GM12873 (cell line): ENCODE results near the gene SERAC1.

ENCODE experiments used
- TF ChIP-seq, protein P1 (sequence below): IDR thresholded peaks from 2 replicates; pipeline ENCODE4 v1.5.1; 2012; ENCODE audit warnings: low read depth, mild to moderate bottlenecking, moderate library complexity, low read length, control low read depth; ENCODE audit not compliant: insufficient read depth; ENCODE audit errors: missing control alignments

The SERAC1 gene

DNA sequence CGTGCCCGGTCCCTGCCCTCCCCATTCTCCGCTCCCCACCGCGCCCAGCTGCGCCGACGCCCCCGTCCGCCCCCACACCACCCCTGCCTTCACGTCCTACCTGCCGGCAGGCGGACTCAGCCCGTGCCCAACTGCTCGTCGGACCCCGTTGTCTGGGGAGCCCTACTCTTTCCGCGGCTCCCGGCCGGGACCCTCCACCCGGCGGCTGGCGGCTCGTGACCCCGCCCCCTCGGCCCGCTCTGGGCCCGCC is at the start of gene SERAC1:
SERAC1 (minus strand) TSS at position 223 of the 250 bp plus-strand sequence. CDS start 9,899 bp downstream, outside the sequence.
- TF ChIP-seq, protein P1, sequence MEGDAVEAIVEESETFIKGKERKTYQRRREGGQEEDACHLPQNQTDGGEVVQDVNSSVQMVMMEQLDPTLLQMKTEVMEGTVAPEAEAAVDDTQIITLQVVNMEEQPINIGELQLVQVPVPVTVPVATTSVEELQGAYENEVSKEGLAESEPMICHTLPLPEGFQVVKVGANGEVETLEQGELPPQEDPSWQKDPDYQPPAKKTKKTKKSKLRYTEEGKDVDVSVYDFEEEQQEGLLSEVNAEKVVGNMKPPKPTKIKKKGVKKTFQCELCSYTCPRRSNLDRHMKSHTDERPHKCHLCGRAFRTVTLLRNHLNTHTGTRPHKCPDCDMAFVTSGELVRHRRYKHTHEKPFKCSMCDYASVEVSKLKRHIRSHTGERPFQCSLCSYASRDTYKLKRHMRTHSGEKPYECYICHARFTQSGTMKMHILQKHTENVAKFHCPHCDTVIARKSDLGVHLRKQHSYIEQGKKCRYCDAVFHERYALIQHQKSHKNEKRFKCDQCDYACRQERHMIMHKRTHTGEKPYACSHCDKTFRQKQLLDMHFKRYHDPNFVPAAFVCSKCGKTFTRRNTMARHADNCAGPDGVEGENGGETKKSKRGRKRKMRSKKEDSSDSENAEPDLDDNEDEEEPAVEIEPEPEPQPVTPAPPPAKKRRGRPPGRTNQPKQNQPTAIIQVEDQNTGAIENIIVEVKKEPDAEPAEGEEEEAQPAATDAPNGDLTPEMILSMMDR: no peak

DNA sequence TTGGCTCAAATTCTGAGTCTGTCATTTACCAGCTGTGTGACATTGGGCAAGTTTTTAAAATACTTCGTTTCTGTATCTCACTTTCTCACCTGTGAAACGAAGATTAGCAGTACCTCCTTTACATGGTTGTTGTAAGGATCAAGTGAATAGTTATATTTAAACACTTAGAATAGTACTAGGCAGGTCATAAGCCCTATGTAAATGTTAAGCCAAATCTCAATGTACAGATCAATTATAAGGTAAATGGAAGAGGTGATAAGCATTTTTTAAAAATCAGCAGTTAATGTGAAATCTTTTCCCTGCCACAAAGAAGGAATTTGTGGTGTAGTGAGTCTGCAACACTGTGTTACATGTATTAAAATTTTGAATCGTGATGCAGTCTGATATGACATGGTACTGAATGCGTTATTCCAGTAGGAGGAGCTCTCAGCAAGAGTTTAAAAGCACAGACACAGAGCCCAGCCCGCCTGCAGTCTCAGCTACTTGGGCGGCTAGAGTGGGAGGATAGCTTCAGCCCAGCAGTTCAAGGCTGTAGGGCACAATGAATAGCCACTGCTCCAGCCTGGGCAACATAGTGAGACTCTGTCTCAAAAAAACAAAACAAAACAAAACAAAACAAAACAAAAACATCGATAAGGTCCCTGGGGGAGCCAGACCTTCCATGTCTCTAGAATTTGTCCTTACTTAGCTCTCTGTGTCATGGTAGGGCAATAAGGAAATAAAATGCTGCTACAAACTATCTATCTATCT is 46.0 kb upstream of the SERAC1 start:
- TF ChIP-seq, protein P1: peak; percentile 86

DNA sequence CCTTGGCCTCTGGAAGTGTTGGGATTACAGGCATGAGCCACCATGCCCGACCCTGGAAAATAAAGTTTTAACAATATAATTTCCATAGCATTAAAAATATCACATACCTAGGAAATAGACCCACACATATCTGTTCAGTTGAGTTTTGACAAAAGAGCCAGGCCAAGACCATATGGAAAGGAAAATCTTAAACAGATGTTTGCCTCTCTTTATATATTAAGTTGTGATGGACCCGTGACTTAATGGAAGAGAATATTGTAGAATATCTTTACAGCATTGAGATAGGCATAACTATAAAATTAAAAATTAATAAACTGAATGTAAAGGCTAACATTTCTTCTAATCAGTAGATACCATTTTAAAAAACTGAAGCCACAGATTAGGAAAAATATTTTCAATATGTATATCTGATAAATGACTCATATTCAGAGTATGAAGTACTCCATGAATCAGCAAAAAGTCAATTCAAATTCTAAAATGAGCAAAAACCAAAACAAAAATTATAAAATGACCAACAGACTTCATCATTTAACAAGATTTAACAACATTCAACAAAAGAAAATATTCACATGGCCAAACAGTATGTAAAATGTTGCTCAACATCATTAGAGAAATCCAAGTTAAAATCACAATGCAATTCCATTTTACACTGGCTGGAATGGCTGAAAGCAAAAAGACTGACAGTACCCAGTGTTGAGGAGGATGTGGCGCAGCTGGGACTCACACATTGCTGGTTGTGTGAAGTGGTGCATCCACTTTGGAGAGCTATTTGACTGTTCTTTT is 43.4 kb upstream of the SERAC1 start:
- TF ChIP-seq, protein P1: no peak

DNA sequence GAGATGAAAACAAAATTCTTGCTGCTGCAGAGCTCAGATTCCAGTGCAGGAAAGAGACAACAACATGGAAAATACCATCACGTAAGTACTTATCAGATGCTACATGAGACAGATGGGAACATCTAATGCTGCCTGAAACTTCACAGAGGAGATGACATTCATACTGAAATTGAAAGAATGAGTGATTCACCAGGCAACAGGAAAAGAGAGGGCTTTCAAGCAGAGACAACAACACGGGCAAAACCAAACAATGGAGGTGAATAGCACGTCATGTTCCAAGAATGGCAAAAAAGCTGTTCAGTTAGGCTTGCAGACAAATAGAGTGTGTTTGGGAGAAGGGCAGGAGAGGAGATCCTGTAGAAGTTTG is 39.3 kb upstream of the SERAC1 start:
- TF ChIP-seq, protein P1: no peak

DNA sequence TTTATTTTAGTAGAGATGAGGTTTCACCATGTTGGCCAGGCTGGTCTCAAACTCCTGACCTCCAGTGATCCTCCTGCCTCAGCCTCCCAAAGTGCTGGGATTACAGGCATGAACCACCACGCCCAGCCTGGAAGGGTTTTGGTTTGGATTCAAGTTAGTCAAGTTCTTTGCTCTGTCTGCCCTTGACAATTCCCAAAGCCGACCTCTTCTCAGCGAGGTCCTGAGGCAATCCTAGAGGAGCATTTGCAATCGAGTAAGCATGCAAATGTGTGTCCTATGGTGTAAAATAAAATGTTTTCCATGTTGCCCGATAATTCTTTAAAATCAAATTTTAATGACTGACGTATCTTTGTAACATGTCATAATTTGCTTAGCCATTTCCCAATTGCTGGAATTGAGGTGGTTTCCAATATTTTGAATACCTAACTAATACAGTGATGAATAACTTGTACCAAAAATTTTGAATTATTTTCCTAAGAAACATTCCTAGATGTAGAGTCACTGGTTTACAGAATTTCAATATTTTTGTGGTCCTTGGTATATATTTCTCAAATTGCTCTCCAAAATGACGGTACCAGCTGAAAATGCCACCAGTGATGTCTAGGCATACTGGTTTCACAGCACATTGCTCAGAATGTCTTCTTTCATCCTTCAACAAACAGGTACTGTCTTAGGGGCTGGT is 38.8 kb upstream of the SERAC1 start:
- TF ChIP-seq, protein P1: no peak

DNA sequence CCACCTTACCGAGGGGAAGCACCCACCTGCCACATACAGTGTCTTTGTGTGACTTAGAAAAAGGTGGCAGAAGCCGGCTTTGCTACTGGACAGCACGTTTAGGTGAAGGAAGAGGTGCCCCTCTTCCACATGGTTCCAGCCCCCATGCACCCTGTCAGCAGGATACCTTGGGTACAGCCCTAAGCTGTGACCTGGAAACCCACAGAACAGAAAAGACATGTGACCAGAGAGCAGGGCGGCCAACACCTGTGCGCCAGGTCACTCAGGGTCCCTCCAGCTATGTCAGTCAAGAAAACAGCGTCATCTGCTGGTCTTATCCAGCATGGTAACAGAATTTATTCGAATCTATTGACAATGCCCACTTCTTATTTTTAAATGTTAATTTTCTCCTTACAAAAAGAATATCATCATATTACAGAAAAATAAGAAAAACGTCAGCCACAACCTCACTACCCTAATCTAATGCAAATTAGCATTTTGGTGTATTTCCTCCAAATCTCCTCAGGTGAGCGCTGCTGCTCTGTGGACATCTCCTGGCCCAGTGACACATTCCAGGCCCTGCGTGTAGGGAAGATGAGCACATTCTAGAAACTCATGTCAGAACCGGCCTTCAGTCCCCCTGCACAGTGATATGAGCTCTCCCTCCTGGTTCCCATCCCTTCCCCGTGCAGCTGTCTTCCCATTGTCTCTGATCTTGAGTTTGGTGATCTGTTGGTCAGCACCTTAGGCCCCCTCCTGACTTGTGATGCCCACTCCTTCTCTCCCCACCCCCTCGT is 37.3 kb upstream of the SERAC1 start:
- TF ChIP-seq, protein P1: peak; percentile 60
